PFSK-1 (cell line): ENCODE data around the gene S100A1.

Experiments
- FOXP2 ChIP-seq: optimal IDR thresholded peaks from 2 replicates; pipeline ENCODE3; 2011; ENCODE audit warnings: borderline replicate concordance, control low read depth, inconsistent platforms; ENCODE audit not compliant: insufficient read depth; ENCODE audit errors: extremely low read length, extremely low read depth
- POLR2AphosphoS5 ChIP-seq: IDR thresholded peaks from 2 replicates; pipeline ENCODE4 v1.6.1; 2012; ENCODE audit warnings: low read depth, mild to moderate bottlenecking, control low read depth, low read length, moderate library complexity
- REST ChIP-seq, 2 experiments: IDR thresholded peaks; 2 replicates each; pipeline versions ENCODE4 v1.6.1 to v1.8.0; 2011 to 2012; ENCODE audit warnings: low read depth in 2 of 2, low read length in 2 of 2, control low read depth in 1 of 2, inconsistent platforms in 1 of 2, mild to moderate bottlenecking in 1 of 2, moderate library complexity in 1 of 2; ENCODE audit not compliant: insufficient read depth in 1 of 2
- SIN3A ChIP-seq: IDR thresholded peaks from 2 replicates; pipeline ENCODE4 v1.6.1; 2012; ENCODE audit warnings: mild to moderate bottlenecking, low read length, moderate library complexity, borderline replicate concordance; ENCODE audit not compliant: insufficient read depth
- TAF1 ChIP-seq: IDR thresholded peaks from 2 replicates; pipeline ENCODE4 v1.6.1; 2012; ENCODE audit warnings: low read length, control low read depth, borderline replicate concordance; ENCODE audit not compliant: insufficient read depth

S100A1 gene

GRCh38 chr1:153629343-153629665 is 1.1 kb downstream of the S100A1 start:
- TF ChIP-seq TAF1 (no peak), REST (IDR thresholded peaks at IDR 0.05; ENCODE audit: insufficient read depth in 1 of 2, low read depth in 2 of 2, low read length in 2 of 2) (no peak), SIN3A (no peak), POLR2AphosphoS5 (no peak), FOXP2 (no peak)

GRCh38 chr1:153629971-153630370 is 1.7 kb downstream of the S100A1 start:
- TF ChIP-seq POLR2AphosphoS5 (no peak), SIN3A (no peak), FOXP2 (no peak), REST (IDR thresholded peaks at IDR 0.05; ENCODE audit: insufficient read depth in 1 of 2, low read depth in 2 of 2, low read length in 2 of 2) (no peak)

GRCh38 chr1:153630384-153630783 is 2.1 kb downstream of the S100A1 start:
- TF ChIP-seq POLR2AphosphoS5 (no peak), REST (IDR thresholded peaks at IDR 0.05; ENCODE audit: insufficient read depth in 1 of 2, low read depth in 2 of 2, low read length in 2 of 2) (no peak), TAF1 (no peak), FOXP2 (no peak), SIN3A (no peak)

GRCh38 chr1:153631047-153632022 is 3.1 kb downstream of the S100A1 start:
- TF ChIP-seq SIN3A: no peak
- TF ChIP-seq FOXP2: no peak
- TF ChIP-seq REST (IDR thresholded peaks at IDR 0.05; ENCODE audit: insufficient read depth in 1 of 2, low read depth in 2 of 2, low read length in 2 of 2): no peak
- no peak for TF ChIP-seq POLR2AphosphoS5
- no peak for TF ChIP-seq TAF1
